Astrocyte (in vitro differentiated cells and primary cell): ENCODE measurements around the gene RNF39. TPM values are rescaled to one million over a fixed set of nuclear protein-coding genes. Genes with fewer than 3 reads are reported as not detected.

Experiments used
- DNase-seq: peaks from one replicate; pipeline ENCODE4 v3.0.0-alpha.2; 2010; ENCODE audit warnings: low read depth
- FAIRE-seq: peaks from 2 replicates; lab custom pipeline; 2011; peaks lifted over from hg19 to GRCh38; lab: Jason Lieb, UNC
- H2AFZ ChIP-seq: 2 replicates; pipeline ENCODE4 v1.6.0; 2012; ENCODE audit warnings: low read depth, low read length, inconsistent platforms
- H3K27ac ChIP-seq: 2 replicates; pipeline ENCODE4 v1.5.1; 2011; ENCODE audit warnings: low read depth, low read length, inconsistent platforms
- H3K27me3 ChIP-seq: 2 replicates; pipeline ENCODE4 v1.6.0; 2011; ENCODE audit warnings: low read length, inconsistent platforms; ENCODE audit not compliant: insufficient read depth
- H3K36me3 ChIP-seq: 2 replicates; pipeline ENCODE4 v1.5.1; 2011; ENCODE audit warnings: low read length, inconsistent platforms; ENCODE audit not compliant: insufficient read depth
- H3K4me1 ChIP-seq: 2 replicates; pipeline ENCODE4 v1.5.1; 2011; ENCODE audit warnings: low read length, inconsistent platforms; ENCODE audit not compliant: insufficient read depth
- H3K4me2 ChIP-seq: 2 replicates; pipeline ENCODE4 v1.6.0; 2012; ENCODE audit warnings: low read length, inconsistent platforms
- H3K4me3 ChIP-seq: 2 replicates; pipeline ENCODE4 v1.5.1; 2011; ENCODE audit warnings: low read depth, mild to moderate bottlenecking, low read length, inconsistent platforms; ENCODE audit not compliant: insufficient read depth
- H3K79me2 ChIP-seq: 2 replicates; pipeline ENCODE4 v1.6.0; 2012; ENCODE audit warnings: mild to moderate bottlenecking, low read length, inconsistent platforms; ENCODE audit not compliant: insufficient read depth
- H3K9ac ChIP-seq: 2 replicates; pipeline ENCODE4 v1.6.0; 2012; ENCODE audit warnings: mild to moderate bottlenecking, low read length, inconsistent platforms
- H3K9me3 ChIP-seq: 2 replicates; pipeline ENCODE4 v1.5.1; 2012; ENCODE audit warnings: low read depth, mild to moderate bottlenecking, low read length, inconsistent platforms; ENCODE audit not compliant: insufficient read depth
- H4K20me1 ChIP-seq: 2 replicates; pipeline ENCODE4 v1.6.0; 2012; ENCODE audit warnings: low read length, inconsistent platforms; ENCODE audit not compliant: insufficient read depth
- H3K27ac Mint-ChIP-seq: one replicate; pipeline ENCODE4 v1.8.0; 2021; ENCODE audit warnings: mild to moderate bottlenecking, mixed read lengths; ENCODE audit not compliant: unreplicated experiment
- H3K27me3 Mint-ChIP-seq: one replicate; pipeline ENCODE4 v1.8.0; 2021; ENCODE audit warnings: low read depth, mixed read lengths; ENCODE audit not compliant: unreplicated experiment
- H3K36me3 Mint-ChIP-seq: one replicate; pipeline ENCODE4 v1.8.0; 2021; ENCODE audit warnings: low read depth, mixed read lengths; ENCODE audit not compliant: unreplicated experiment
- H3K4me1 Mint-ChIP-seq: one replicate; pipeline ENCODE4 v1.8.0; 2021; ENCODE audit warnings: low read depth, mixed read lengths; ENCODE audit not compliant: unreplicated experiment
- H3K4me3 Mint-ChIP-seq: one replicate; pipeline ENCODE4 v1.8.0; 2021; ENCODE audit warnings: mild to moderate bottlenecking, moderate library complexity, mixed read lengths; ENCODE audit not compliant: unreplicated experiment
- H3K9me3 Mint-ChIP-seq: one replicate; pipeline ENCODE4 v1.8.0; 2021; ENCODE audit warnings: mild to moderate bottlenecking, mixed read lengths; ENCODE audit not compliant: unreplicated experiment
- CTCF ChIP-seq: IDR thresholded peaks from 2 replicates; pipeline ENCODE4 v1.5.1; 2011; ENCODE audit warnings: low read depth, mild to moderate bottlenecking, inconsistent platforms, low read length, moderate library complexity; ENCODE audit not compliant: insufficient read depth
- EZH2 ChIP-seq: IDR thresholded peaks from 2 replicates; pipeline ENCODE4 v1.6.1; 2012; ENCODE audit warnings: mild to moderate bottlenecking, low read length, inconsistent platforms; ENCODE audit not compliant: insufficient read depth
- total RNA-seq: library from RNA; stranded (reverse); gene quantifications from 2 replicates; pipeline ENCODE4 v1.2.1, GENCODE V29; 2021

RNF39 gene
- total RNA-seq, 1 donor from 2014 or later: not detected

GRCh38 chr6:30113841-30114240, 38.3 kb upstream of the RNF39 start:
- no peak for DNase-seq
- Histone ChIP-seq H2AFZ (no peak overlapping the region), H4K20me1 (no peaks in the 10 kb centered on the region), H3K9me3 (no peaks in the 10 kb centered on the region), H3K79me2 (no peaks in the 10 kb centered on the region), H3K9ac (no peak overlapping the region), H3K4me2 (no peak overlapping the region), H3K27ac (no peak overlapping the region), H3K4me3 (no peak overlapping the region), H3K36me3 (no peaks in the 10 kb centered on the region), H3K27me3 (peaks cover 35% of the 10 kb centered on the region), H3K4me1 (no peaks in the 10 kb centered on the region)
- H3K4me1 Mint-ChIP-seq: no peaks in the 10 kb centered on the region
- H3K27me3 Mint-ChIP-seq: peaks cover 53% of the 10 kb centered on the region
- H3K27ac Mint-ChIP-seq: no peak overlapping the region
- no peak overlapping the region for H3K4me3 Mint-ChIP-seq
- H3K9me3 Mint-ChIP-seq: no peaks in the 10 kb centered on the region
- H3K36me3 Mint-ChIP-seq: no peaks in the 10 kb centered on the region
- FAIRE-seq: no peak
- TF ChIP-seq CTCF (no peak), EZH2 (no peak)

GRCh38 chr6:30113003-30113759, 37.6 kb upstream of the RNF39 start, which contains the start of gene TRIM31:
Gene TRIM31, minus strand, starts transcription at chr6:30113090. Its CDS starts 285 bp downstream, at chr6:30112805.
- Mint-ChIP-seq H3K4me3 (no peak within 1 kb of the TSS), H3K36me3 (no peaks in the 10 kb centered on the region)

More at GRCh38 chr6:30113003-30113759, 37.6 kb upstream of the RNF39 start, which contains the start of gene TRIM31:
- Histone ChIP-seq H4K20me1 (no peaks in the 10 kb centered on the region), H3K9me3 (no peaks in the 10 kb centered on the region), H3K9ac (no peak within 1 kb of the TSS), H2AFZ (no peak within 1 kb of the TSS), H3K4me3 (no peak within 1 kb of the TSS), H3K27ac (no peak within 1 kb of the TSS), H3K4me2 (no peak within 1 kb of the TSS), H3K27me3 (peaks cover 38% of the 10 kb centered on the region), H3K36me3 (no peaks in the 10 kb centered on the region), H3K4me1 (no peaks in the 10 kb centered on the region), H3K79me2 (no peaks in the 10 kb centered on the region)
- no peak for FAIRE-seq
- Mint-ChIP-seq H3K4me1 (no peaks in the 10 kb centered on the region), H3K27me3 (peaks cover 57% of the 10 kb centered on the region), H3K9me3 (no peaks in the 10 kb centered on the region), H3K27ac (no peak within 1 kb of the TSS)
- TF ChIP-seq EZH2 (no peak), CTCF (no peak)
- DNase-seq: no peak
